ENCODE data around the gene FRMD8.

The FRMD8 gene

GRCh38 chr11:65362966-65363365 is 23.5 kb upstream of the FRMD8 start:
- Mint-ChIP-seq H3K4me1 (peaks cover 16% of the 10 kb centered on the region), H3K9me3 (no peaks in the 10 kb centered on the region), H3K27me3 (no peaks in the 10 kb centered on the region), H3K27ac (peak overlapping the region; percentile 85), H3K36me3 (no peaks in the 10 kb centered on the region), H3K4me3 (no peak overlapping the region)
- ATAC-seq, result no peak

GRCh38 chr11:65363770-65364169 is 22.7 kb upstream of the FRMD8 start:
- ATAC-seq, result no peak
- H3K4me1 Mint-ChIP-seq, result peaks cover 13% of the 10 kb centered on the region
- H3K27me3 Mint-ChIP-seq, result no peaks in the 10 kb centered on the region
- no peaks in the 10 kb centered on the region for H3K9me3 Mint-ChIP-seq
- H3K36me3 Mint-ChIP-seq, result no peaks in the 10 kb centered on the region
- peak overlapping the region; percentile 85 for H3K27ac Mint-ChIP-seq
- no peak overlapping the region for H3K4me3 Mint-ChIP-seq

- ATAC-seq, result peak; percentile 54
- no peaks in the 10 kb centered on the region for H3K27me3 Mint-ChIP-seq
- no peaks in the 10 kb centered on the region for H3K36me3 Mint-ChIP-seq
- H3K4me3 Mint-ChIP-seq, result no peak overlapping the region
- no peak overlapping the region for H3K27ac Mint-ChIP-seq
- peaks cover 19% of the 10 kb centered on the region for H3K4me1 Mint-ChIP-seq
- H3K9me3 Mint-ChIP-seq, result no peaks in the 10 kb centered on the region
Observed at GRCh38 chr11:65366340-65366773, 20.1 kb upstream of the FRMD8 start.

- peak overlapping the region; percentile 31 for H3K4me3 Mint-ChIP-seq
- H3K27me3 Mint-ChIP-seq, result no peaks in the 10 kb centered on the region
- no peak for ATAC-seq
- peaks cover 6% of the 10 kb centered on the region for H3K4me1 Mint-ChIP-seq
- no peaks in the 10 kb centered on the region for H3K9me3 Mint-ChIP-seq
- peak overlapping the region; percentile 55 for H3K27ac Mint-ChIP-seq
- no peaks in the 10 kb centered on the region for H3K36me3 Mint-ChIP-seq
Observed at GRCh38 chr11:65370659-65371049, 15.8 kb upstream of the FRMD8 start.

- Mint-ChIP-seq H3K27me3 (no peaks in the 10 kb centered on the region), H3K36me3 (no peaks in the 10 kb centered on the region), H3K9me3 (no peaks in the 10 kb centered on the region), H3K4me1 (peaks cover 23% of the 10 kb centered on the region), H3K27ac (peak overlapping the region; percentile 46), H3K4me3 (no peak overlapping the region)
- no peak for ATAC-seq
Observed at GRCh38 chr11:65373839-65374580, 12.4 kb upstream of the FRMD8 start.

- Mint-ChIP-seq H3K4me3 (no peak overlapping the region), H3K27ac (peak overlapping the region; percentile 13), H3K9me3 (no peaks in the 10 kb centered on the region), H3K36me3 (no peaks in the 10 kb centered on the region), H3K4me1 (peaks cover 26% of the 10 kb centered on the region), H3K27me3 (no peaks in the 10 kb centered on the region)
- no peak for ATAC-seq
Observed at GRCh38 chr11:65375012-65375411, 11.4 kb upstream of the FRMD8 start.

GRCh38 chr11:65376138-65376713 is 10.2 kb upstream of the FRMD8 start:
- no peaks in the 10 kb centered on the region for H3K27me3 Mint-ChIP-seq
- H3K27ac Mint-ChIP-seq, result peak overlapping the region; percentile 96
- H3K4me3 Mint-ChIP-seq, result no peak overlapping the region
- peaks cover 33% of the 10 kb centered on the region for H3K4me1 Mint-ChIP-seq
- no peak for ATAC-seq
- no peaks in the 10 kb centered on the region for H3K36me3 Mint-ChIP-seq
- no peaks in the 10 kb centered on the region for H3K9me3 Mint-ChIP-seq

GRCh38 chr11:65377036-65377435 is 9.4 kb upstream of the FRMD8 start:
- H3K4me3 Mint-ChIP-seq, result no peak overlapping the region
- H3K9me3 Mint-ChIP-seq, result no peaks in the 10 kb centered on the region
- H3K36me3 Mint-ChIP-seq, result no peaks in the 10 kb centered on the region
- peak overlapping the region; percentile 96 for H3K27ac Mint-ChIP-seq
- peaks cover 37% of the 10 kb centered on the region for H3K4me1 Mint-ChIP-seq
- no peaks in the 10 kb centered on the region for H3K27me3 Mint-ChIP-seq
- no peak for ATAC-seq

- no peak for ATAC-seq
- Mint-ChIP-seq H3K36me3 (no peaks in the 10 kb centered on the region), H3K27ac (peak overlapping the region; percentile 96), H3K27me3 (no peaks in the 10 kb centered on the region), H3K9me3 (no peaks in the 10 kb centered on the region), H3K4me3 (no peak overlapping the region), H3K4me1 (peaks cover 42% of the 10 kb centered on the region)
Observed at GRCh38 chr11:65377777-65378176, 8.7 kb upstream of the FRMD8 start.

GRCh38 chr11:65378208-65378927 is 8.1 kb upstream of the FRMD8 start:
- Mint-ChIP-seq H3K4me1 (peaks cover 48% of the 10 kb centered on the region), H3K27me3 (no peaks in the 10 kb centered on the region), H3K27ac (peak overlapping the region; percentile 96), H3K9me3 (no peaks in the 10 kb centered on the region), H3K4me3 (peak overlapping the region; percentile 35), H3K36me3 (no peaks in the 10 kb centered on the region)
- peak; percentile 57 for ATAC-seq

- Mint-ChIP-seq H3K4me1 (peaks cover 55% of the 10 kb centered on the region), H3K9me3 (no peaks in the 10 kb centered on the region), H3K27ac (peak overlapping the region; percentile 96), H3K27me3 (no peaks in the 10 kb centered on the region), H3K4me3 (no peak overlapping the region), H3K36me3 (no peaks in the 10 kb centered on the region)
- ATAC-seq, result no peak
Observed at GRCh38 chr11:65378928-65379638, 7.4 kb upstream of the FRMD8 start.

- Mint-ChIP-seq H3K27ac (peak overlapping the region; percentile 96), H3K27me3 (no peaks in the 10 kb centered on the region), H3K36me3 (no peaks in the 10 kb centered on the region), H3K4me3 (no peak overlapping the region), H3K9me3 (no peaks in the 10 kb centered on the region), H3K4me1 (peaks cover 63% of the 10 kb centered on the region)
- ATAC-seq, result no peak
Observed at GRCh38 chr11:65379698-65380459, 6.6 kb upstream of the FRMD8 start.

GRCh38 chr11:65380460-65381119 is 5.8 kb upstream of the FRMD8 start:
- Mint-ChIP-seq H3K27me3 (no peaks in the 10 kb centered on the region), H3K4me1 (peaks cover 70% of the 10 kb centered on the region), H3K9me3 (no peaks in the 10 kb centered on the region), H3K27ac (peak overlapping the region; percentile 96), H3K36me3 (no peaks in the 10 kb centered on the region), H3K4me3 (no peak overlapping the region)
- ATAC-seq, result no peak

- no peak for ATAC-seq
- Mint-ChIP-seq H3K36me3 (no peaks in the 10 kb centered on the region), H3K27me3 (no peaks in the 10 kb centered on the region), H3K27ac (peak overlapping the region; percentile 96), H3K4me3 (peak overlapping the region; percentile 81), H3K9me3 (no peaks in the 10 kb centered on the region), H3K4me1 (peaks cover 75% of the 10 kb centered on the region)
Observed at GRCh38 chr11:65381716-65382032, 4.8 kb upstream of the FRMD8 start.
